ENCODE measurements around the gene PIP5K1B. TPM values are rescaled to one million over a fixed set of nuclear protein-coding genes. Genes with fewer than 3 reads are reported as not detected.

The PIP5K1B gene
- total and polyA plus RNA-seq, 2 donors (not counting 3 experiments of a cell fraction or from before 2014, with no cell fraction given), result 0.27 TPM; not detected in 1

DNA sequence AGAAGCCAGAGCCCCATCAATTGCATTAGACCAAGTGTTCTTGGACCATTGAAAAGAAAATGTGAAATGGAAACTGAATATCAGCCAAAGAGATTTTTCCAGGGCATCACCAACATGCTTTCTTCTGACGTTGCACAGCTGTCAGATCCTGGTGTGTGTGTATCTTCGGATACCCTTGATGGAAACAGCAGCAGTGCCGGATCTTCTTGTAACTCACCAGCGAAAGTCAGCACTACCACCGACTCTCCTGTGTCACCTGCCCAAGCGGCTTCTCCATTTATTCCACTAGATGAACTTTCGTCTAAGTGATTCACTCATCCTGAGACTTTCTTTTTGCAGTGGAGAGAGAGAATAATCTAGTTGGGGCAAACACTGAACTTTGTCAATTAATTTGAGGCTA, 75.7 kb downstream of the PIP5K1B start:
- Histone ChIP-seq H4K20me1 (replicated peaks; ENCODE audit: control insufficient read depth, extremely low read depth, insufficient read depth, low read length) (peaks cover 6% of the 10 kb centered on the region), H3K9me1 (replicated peaks; ENCODE audit: control insufficient read depth, extremely low read depth, insufficient read depth, low read length) (no peaks in the 10 kb centered on the region), H3K4me2 (ENCODE audit: insufficient read depth, low read length) (peak overlapping the region; percentile 86), H3K4me1 (ENCODE audit: control insufficient read depth, extremely low read depth, insufficient read depth, low read length) (peaks cover 26% of the 10 kb centered on the region), H3K79me2 (ENCODE audit: control insufficient read depth, insufficient read depth, low read length) (peaks cover 12% of the 10 kb centered on the region), H3K27me3 (ENCODE audit: control insufficient read depth in 2 of 2, insufficient read depth in 2 of 2, low read length in 2 of 2) (peaks cover 2 to 5% of the 10 kb centered on the region in 2 experiments), H2AFZ (ENCODE audit: low read depth, low read length) (peak overlapping the region; percentile 49), H3K9ac (replicated peaks; ENCODE audit: extremely low read depth, insufficient read depth, low read length) (peak overlapping the region; percentile 98), H3K27ac (ENCODE audit: insufficient read depth, low read depth, low read length) (no peak overlapping the region), H3K4me3 (replicated peaks in 1 of 3; ENCODE audit: insufficient read depth in 1 of 3, low read depth in 1 of 3, low read length in 3 of 3) (peak overlapping the region; percentile 52 to 71 (median 62)), H3K9me3 (replicated peaks; ENCODE audit: control insufficient read depth, insufficient read depth, low read length) (no peaks in the 10 kb centered on the region), H3K36me3 (ENCODE audit: control insufficient read depth in 2 of 2, extremely low read depth in 1 of 2, insufficient read depth in 2 of 2, low read length in 2 of 2) (no peaks in the 10 kb centered on the region)
- intact Hi-C loops (cut with micrococcal nuclease) (loop anchor here (5.0 to 10.0 kb wide), 3 partner anchors 198 to 984 kb away; partner anchors contain the start of gene PTAR1), dilution Hi-C loops (cut with MboI; ENCODE audit: extremely low pct_ligation_motif_present, low sequenced_read_pairs) (no loop called here)
- ChIA-PET CTCF (no interaction called here), POLR2A (no interaction called here)
- DNase-seq (ENCODE audit: low read depth, low spot score) (no peak), FAIRE-seq (peak; percentile 12)
- TF ChIP-seq, protein P1, sequence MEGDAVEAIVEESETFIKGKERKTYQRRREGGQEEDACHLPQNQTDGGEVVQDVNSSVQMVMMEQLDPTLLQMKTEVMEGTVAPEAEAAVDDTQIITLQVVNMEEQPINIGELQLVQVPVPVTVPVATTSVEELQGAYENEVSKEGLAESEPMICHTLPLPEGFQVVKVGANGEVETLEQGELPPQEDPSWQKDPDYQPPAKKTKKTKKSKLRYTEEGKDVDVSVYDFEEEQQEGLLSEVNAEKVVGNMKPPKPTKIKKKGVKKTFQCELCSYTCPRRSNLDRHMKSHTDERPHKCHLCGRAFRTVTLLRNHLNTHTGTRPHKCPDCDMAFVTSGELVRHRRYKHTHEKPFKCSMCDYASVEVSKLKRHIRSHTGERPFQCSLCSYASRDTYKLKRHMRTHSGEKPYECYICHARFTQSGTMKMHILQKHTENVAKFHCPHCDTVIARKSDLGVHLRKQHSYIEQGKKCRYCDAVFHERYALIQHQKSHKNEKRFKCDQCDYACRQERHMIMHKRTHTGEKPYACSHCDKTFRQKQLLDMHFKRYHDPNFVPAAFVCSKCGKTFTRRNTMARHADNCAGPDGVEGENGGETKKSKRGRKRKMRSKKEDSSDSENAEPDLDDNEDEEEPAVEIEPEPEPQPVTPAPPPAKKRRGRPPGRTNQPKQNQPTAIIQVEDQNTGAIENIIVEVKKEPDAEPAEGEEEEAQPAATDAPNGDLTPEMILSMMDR (IDR thresholded peaks at IDR 0.05; ENCODE audit: extremely low read depth in 1 of 2, insufficient read depth in 1 of 2, low read depth in 1 of 2, low read length in 2 of 2), result no peak
- TF ChIP-seq JUN (IDR thresholded peaks at IDR 0.05; ENCODE audit: borderline replicate concordance, insufficient read depth, insufficient read length, low read depth) (no peak), POLR2A (IDR thresholded peaks at IDR 0.05; ENCODE audit: low read depth, low read length) (no peak), GATA2 (IDR thresholded peaks at IDR 0.05; ENCODE audit: insufficient read depth, insufficient read length, low read depth, low read length) (no peak), EZH2 (IDR thresholded peaks at IDR 0.05; ENCODE audit: borderline replicate concordance, low read depth, low read length, severe bottlenecking) (no peak), MYC (IDR thresholded peaks at IDR 0.05; ENCODE audit: low read depth, low read length) (no peak), POLR2AphosphoS5 (IDR thresholded peaks at IDR 0.05; ENCODE audit: insufficient read depth, low read depth, low read length) (no peak), FOS (IDR thresholded peaks at IDR 0.05; ENCODE audit: borderline replicate concordance, insufficient read depth, low read length) (no peak)
- TF ChIP-seq, protein P2, sequence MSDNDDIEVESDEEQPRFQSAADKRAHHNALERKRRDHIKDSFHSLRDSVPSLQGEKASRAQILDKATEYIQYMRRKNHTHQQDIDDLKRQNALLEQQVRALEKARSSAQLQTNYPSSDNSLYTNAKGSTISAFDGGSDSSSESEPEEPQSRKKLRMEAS (IDR thresholded peaks at IDR 0.05; ENCODE audit: insufficient read depth, insufficient read length), result no peak
- TSS peak; percentile 63 for BruUV-seq (replicated peaks)
